BJ (cell line): Measurements from ENCODE around the gene SELP. TPM values are rescaled to one million over a fixed set of nuclear protein-coding genes. Genes with fewer than 3 reads are reported as not detected.

Source experiments
- CTCF ChIA-PET: fragments of 350-600 bp; formaldehyde crosslinking; extraction: SDS; loops from one replicate; lab custom pipeline; 2021; ENCODE audit warnings: antibody characterized with exemption, inconsistent platforms; lab: Yijun Ruan, JAX
- POLR2A ChIA-PET: fragments of 300-600 bp; sonication (Branson Sonifier 250); formaldehyde crosslinking; extraction: SDS; loops from one replicate; lab custom pipeline; 2021; ENCODE audit warnings: antibody characterized with exemption; lab: Charles Lee
- DNase-seq: peaks from one replicate; pipeline ENCODE4 v3.0.0-alpha.2; 2011; ENCODE audit warnings: low read depth
- H3K27me3 ChIP-seq: 2 replicates; pipeline ENCODE4 v1.6.0; 2011; ENCODE audit warnings: low read length; ENCODE audit not compliant: control insufficient read depth, insufficient read depth
- H3K36me3 ChIP-seq: 2 replicates; pipeline ENCODE4 v1.5.1; 2011; ENCODE audit warnings: low read length; ENCODE audit not compliant: control insufficient read depth, insufficient read depth
- H3K4me3 ChIP-seq: 2 replicates; pipeline ENCODE4 v1.5.1; 2011; ENCODE audit warnings: low read depth, mild to moderate bottlenecking, control low read depth, low read length
- polyA plus RNA-seq: library from polyadenylated mRNA; depleted of rRNA; stranded (reverse); fragments of >200 nt; gene quantifications from 2 replicates; pipeline ENCODE4 v1.2.3, GENCODE V29; 2011
- TF ChIP-seq, protein P1 (sequence below): IDR thresholded peaks from 2 replicates; pipeline ENCODE4 v1.5.1; 2011; ENCODE audit warnings: low read depth, mild to moderate bottlenecking, control low read depth, inconsistent platforms, low read length, moderate library complexity; ENCODE audit not compliant: insufficient read depth

SELP gene
- polyA plus RNA-seq, 1 experiment, result not detected

DNA sequence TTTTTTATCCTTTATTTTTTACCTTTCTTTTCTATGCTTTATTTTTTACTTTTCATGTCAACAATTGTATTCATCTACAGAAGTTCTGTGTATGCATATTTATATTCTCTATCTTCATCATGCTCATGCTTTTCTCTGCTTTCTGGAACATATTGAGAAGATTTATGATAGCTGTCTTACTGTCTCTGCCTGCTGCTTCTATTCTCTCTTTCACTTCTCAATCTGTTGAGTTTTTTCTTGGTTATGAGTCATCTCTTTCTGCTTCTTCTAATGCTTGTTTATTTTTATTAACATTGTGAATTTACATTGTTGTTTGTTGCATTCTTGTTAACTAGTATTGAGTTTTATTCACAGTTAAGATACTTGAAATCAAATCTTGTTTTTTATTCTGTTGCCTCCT, 66.3 kb downstream of the SELP start:
- no peak overlapping the region for H3K4me3 ChIP-seq
- TF ChIP-seq, protein P1, sequence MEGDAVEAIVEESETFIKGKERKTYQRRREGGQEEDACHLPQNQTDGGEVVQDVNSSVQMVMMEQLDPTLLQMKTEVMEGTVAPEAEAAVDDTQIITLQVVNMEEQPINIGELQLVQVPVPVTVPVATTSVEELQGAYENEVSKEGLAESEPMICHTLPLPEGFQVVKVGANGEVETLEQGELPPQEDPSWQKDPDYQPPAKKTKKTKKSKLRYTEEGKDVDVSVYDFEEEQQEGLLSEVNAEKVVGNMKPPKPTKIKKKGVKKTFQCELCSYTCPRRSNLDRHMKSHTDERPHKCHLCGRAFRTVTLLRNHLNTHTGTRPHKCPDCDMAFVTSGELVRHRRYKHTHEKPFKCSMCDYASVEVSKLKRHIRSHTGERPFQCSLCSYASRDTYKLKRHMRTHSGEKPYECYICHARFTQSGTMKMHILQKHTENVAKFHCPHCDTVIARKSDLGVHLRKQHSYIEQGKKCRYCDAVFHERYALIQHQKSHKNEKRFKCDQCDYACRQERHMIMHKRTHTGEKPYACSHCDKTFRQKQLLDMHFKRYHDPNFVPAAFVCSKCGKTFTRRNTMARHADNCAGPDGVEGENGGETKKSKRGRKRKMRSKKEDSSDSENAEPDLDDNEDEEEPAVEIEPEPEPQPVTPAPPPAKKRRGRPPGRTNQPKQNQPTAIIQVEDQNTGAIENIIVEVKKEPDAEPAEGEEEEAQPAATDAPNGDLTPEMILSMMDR, result no peak
- no peaks in the 10 kb centered on the region for H3K36me3 ChIP-seq
- no peaks in the 10 kb centered on the region for H3K27me3 ChIP-seq
- POLR2A ChIA-PET, result no interaction called here
- CTCF ChIA-PET, result interaction anchor here (1.1 kb wide), 1 partner anchor 12 kb away, joined by 3 read pairs; no protein-coding TSS in a partner anchor
- no peak for DNase-seq

DNA sequence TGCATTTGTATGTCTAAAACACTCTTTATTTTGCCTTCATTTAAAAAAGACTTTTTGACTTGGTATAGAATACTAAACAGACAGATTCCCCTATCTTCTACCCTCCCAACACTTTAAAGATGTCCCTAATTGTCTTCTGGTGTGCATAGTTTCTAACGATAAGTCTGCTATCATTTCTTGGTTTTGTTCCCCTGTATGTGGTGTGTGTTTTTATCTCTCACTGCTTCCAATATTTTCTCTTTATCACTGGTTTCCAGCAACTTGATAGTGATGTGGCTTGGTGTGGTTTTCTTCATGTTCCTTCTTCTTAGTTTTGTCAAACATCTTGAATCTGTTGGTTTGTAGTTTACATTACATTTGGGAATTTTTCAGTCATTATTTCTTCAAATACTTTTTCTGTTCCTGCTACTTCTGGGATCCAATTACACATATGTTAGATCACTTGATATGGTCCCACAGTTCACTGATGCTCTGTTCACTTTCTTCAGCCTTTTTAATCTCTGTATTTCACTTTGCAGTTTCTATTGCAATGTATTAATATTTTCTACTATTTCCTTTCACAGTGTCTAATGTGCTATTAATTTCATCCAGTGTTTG, 66.8 kb downstream of the SELP start:
- no peak for DNase-seq
- H3K36me3 ChIP-seq, result no peaks in the 10 kb centered on the region
- POLR2A ChIA-PET, result no interaction called here
- H3K27me3 ChIP-seq, result no peaks in the 10 kb centered on the region
- no peak overlapping the region for H3K4me3 ChIP-seq
- TF ChIP-seq, protein P1, result no peak
- CTCF ChIA-PET, result interaction anchor here (1.1 kb wide), 1 partner anchor 11 kb away, joined by 3 read pairs; no protein-coding TSS in a partner anchor

DNA sequence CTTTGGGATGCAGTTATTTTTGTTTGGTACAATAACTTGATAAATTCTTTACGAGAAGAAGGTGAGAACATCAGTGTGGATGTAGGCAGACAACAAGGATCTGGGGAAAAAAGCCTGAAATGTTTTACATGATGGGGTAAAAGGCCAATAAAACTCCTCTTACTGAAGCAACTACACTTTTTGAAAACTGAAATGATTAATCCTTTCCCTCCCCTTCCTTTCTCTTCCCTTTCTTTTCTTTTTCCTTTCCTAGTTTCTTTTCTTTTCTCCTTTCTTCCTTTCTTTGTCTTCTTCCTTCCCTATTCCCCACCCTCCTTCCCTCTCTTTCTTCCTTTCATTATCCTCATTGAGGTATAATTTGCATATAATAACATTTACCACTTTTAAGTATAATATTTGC, 68.2 kb downstream of the SELP start:
- ChIA-PET POLR2A (no interaction called here), CTCF (interaction anchor here (0.6 to 1.8 kb wide), 2 partner anchors 11 to 185 kb away, joined by 3 to 5 read pairs; no protein-coding TSS in a partner anchor)
- H3K36me3 ChIP-seq, result no peaks in the 10 kb centered on the region
- H3K27me3 ChIP-seq, result no peaks in the 10 kb centered on the region
- DNase-seq, result no peak
- TF ChIP-seq, protein P1, result no peak
- H3K4me3 ChIP-seq, result no peak overlapping the region

DNA sequence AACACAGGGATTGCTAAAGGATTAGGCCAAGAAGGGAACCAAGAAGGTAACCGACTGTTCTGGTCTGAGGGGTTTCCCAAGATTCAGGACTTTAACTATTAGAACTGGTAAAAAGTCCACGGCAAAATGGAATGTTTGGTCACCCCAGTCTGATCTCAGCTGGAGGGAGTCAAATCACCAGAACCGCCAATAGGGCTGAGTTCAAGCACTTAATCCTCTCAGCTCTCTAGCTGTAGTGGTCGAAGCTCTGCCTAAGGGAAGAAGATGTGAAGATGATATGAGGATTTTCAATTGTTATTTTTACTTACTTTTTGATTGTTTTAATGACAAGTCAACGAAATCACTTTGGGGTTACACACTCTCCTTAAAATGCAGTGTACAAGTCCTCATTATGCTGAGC, 72.8 kb downstream of the SELP start:
- ChIA-PET POLR2A (no interaction called here), CTCF (interaction anchor here (0.5 to 2.2 kb wide), 3 partner anchors 10 to 121 kb away, joined by 3 to 8 read pairs (median 4); no protein-coding TSS in a partner anchor)

DNA sequence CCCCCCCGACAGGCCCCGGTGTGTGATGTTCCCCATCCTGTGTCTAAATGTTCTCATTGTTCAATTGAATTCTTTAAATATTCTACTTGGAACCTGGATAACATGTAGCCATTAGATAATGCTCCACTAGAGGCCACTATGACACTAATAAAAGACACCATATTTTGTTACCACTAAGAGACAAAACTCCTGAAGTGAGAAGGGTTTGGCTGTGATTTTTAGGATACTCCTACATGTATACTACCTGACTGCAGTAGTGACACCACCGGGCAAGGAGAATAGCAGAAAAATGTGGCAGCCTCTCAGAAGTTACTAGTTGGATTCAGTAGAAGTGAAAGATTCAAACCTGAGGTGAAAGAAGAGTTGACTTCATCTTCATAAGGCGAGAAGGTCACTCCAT, 79.6 kb downstream of the SELP start:
- TF ChIP-seq, protein P1, result peak; percentile 51
- DNase-seq, result no peak
- H3K27me3 ChIP-seq, result no peaks in the 10 kb centered on the region
- ChIA-PET POLR2A (no interaction called here), CTCF (interaction anchor here (1.0 to 2.2 kb wide), 3 partner anchors 74 to 259 kb away, joined by 3 to 7 read pairs (median 3); no protein-coding TSS in a partner anchor)
- no peak overlapping the region for H3K4me3 ChIP-seq
- no peaks in the 10 kb centered on the region for H3K36me3 ChIP-seq

More for the DNA sequence above, 72.8 kb downstream of the SELP start:
- Histone ChIP-seq H3K36me3 (no peaks in the 10 kb centered on the region), H3K27me3 (no peaks in the 10 kb centered on the region), H3K4me3 (no peak overlapping the region)
- TF ChIP-seq, protein P1, result no peak
- no peak for DNase-seq
